Esophagus (tissue), 2 donors: Measurements from ENCODE around the gene RDH8. TPM values are rescaled to one million over a fixed set of nuclear protein-coding genes. Genes with fewer than 3 reads are reported as not detected.

Experiments used
- H3K27ac ChIP-seq, 2 donors: one replicate each; pipeline ENCODE4 v1.5.1; 2013; ENCODE audit warnings: low read depth in 2 of 2, mild to moderate bottlenecking in 2 of 2, inconsistent platforms in 1 of 2, low read length in 1 of 2, moderate library complexity in 1 of 2
- H3K27me3 ChIP-seq, 2 donors: one replicate each; pipeline ENCODE4 v1.6.1; 2013; ENCODE audit warnings: low read length in 2 of 2, control low read depth in 1 of 2, mild to moderate bottlenecking in 1 of 2; ENCODE audit not compliant: insufficient read depth in 2 of 2, control insufficient read depth in 1 of 2
- H3K36me3 ChIP-seq, 2 donors: one replicate each; pipeline ENCODE4 v1.6.1; 2013; ENCODE audit warnings: low read length in 1 of 2; ENCODE audit not compliant: control insufficient read depth in 2 of 2, insufficient read depth in 2 of 2
- H3K4me1 ChIP-seq, 2 donors: one replicate each; pipeline ENCODE4 v1.6.1; 2013; ENCODE audit warnings: low read length in 1 of 2; ENCODE audit not compliant: control insufficient read depth in 2 of 2, insufficient read depth in 2 of 2
- H3K4me3 ChIP-seq, 2 donors: one replicate each; pipeline ENCODE4 v1.5.1; 2013; ENCODE audit warnings: low read length in 2 of 2, mild to moderate bottlenecking in 2 of 2, low read depth in 1 of 2, moderate library complexity in 1 of 2
- H3K9me3 ChIP-seq, 2 donors: one replicate each; pipeline ENCODE4 v1.6.1; 2013; ENCODE audit warnings: mild to moderate bottlenecking in 2 of 2, low read depth in 1 of 2, low read length in 1 of 2, moderate library complexity in 1 of 2; ENCODE audit not compliant: control insufficient read depth in 2 of 2, insufficient read depth in 1 of 2
- WGBS, 2 donors: extraction: QIAGEN DNeasy Blood & Tissue Kit; methylation state at CpG; one replicate each; pipeline ENCODE4 v1.1.7; 2013; 5-methylcytosine and 5-hydroxymethylcytosine counted together
- polyA plus RNA-seq, 2 donors: library from polyadenylated mRNA; stranded (reverse); fragments of 200-250 nt; gene quantifications; one replicate each; pipeline ENCODE4 v1.2.3, GENCODE V29; 2013
- donor health status: healthy with polysubstance abuse.
- donor health status: Bipolar disorder and iron deficiency.

RDH8 gene
- polyA plus RNA-seq, 2 donors = not detected

- H3K27ac ChIP-seq = no peak overlapping the region
- no peaks in the 10 kb centered on the region for H3K27me3 ChIP-seq
- no peaks in the 10 kb centered on the region for H3K4me1 ChIP-seq
- WGBS, 2 donors = 81 to 88% methylated on average over 8 of the region's 8 CpGs
- H3K9me3 ChIP-seq = no peaks in the 10 kb centered on the region
- no peak overlapping the region for H3K4me3 ChIP-seq
- no peaks in the 10 kb centered on the region for H3K36me3 ChIP-seq
These were observed 31.6 kb upstream of the RDH8 start for GRCh38 chr19:9981406-9982260.

DNA sequence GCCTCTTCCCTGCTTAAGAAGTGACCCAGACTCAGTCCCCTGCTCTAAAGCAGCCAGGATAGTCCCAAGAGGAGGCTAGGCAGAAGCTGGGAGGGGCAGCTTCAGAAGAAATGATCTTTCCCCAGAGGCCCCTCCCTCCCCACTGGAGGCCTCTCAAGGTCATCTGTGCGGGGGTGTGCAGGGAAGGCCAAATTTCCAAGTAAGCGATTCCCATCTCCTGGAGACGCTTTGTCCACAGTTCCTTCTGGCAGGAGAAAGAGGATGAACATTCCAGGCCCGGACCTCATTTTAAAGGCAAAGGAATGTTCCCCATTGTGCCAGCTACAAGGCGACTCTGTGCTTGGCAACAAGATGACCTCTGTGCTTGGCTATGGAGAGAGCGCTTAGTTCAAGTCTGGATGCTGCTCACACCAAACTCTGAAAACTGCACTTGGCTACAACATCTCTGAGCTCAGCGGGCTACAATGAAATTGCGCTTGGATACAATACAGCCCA lies 26.4 kb upstream of the RDH8 start:
- H3K36me3 ChIP-seq = peaks cover 0 to 3% of the 10 kb centered on the region in 2 donors
- H3K4me3 ChIP-seq = no peak overlapping the region
- WGBS, 2 donors = 53 to 54% methylated on average over 8 of the region's 8 CpGs
- no peaks in the 10 kb centered on the region for H3K27me3 ChIP-seq
- no peak overlapping the region for H3K27ac ChIP-seq
- H3K9me3 ChIP-seq = no peaks in the 10 kb centered on the region
- no peaks in the 10 kb centered on the region for H3K4me1 ChIP-seq

DNA sequence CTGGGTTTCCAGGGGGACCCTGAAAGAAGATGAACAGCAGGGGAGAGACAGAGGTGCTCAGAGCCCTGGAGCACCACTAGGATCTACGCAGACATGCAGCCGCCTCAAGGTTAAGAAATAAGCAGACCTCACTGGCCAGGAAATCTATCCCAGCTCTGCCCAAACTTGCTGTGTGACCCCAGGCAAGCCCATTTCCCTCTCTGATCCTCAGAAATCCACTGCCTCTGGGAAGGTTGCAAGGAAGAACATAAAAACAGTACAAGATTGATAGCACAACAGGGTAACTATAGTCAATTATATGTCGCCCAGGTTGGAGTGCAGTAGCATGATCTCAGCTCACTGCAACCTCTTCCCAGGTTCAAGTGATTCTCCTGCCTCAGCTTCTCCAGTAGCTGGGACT lies 23.8 kb upstream of the RDH8 start:
- H3K27me3 ChIP-seq = no peaks in the 10 kb centered on the region
- H3K4me3 ChIP-seq = no peak overlapping the region
- H3K4me1 ChIP-seq = no peaks in the 10 kb centered on the region
- H3K27ac ChIP-seq = no peak overlapping the region
- 87 to 91% methylated on average over 3 of the region's 3 CpGs for WGBS, 2 donors
- H3K9me3 ChIP-seq = no peaks in the 10 kb centered on the region
- H3K36me3 ChIP-seq = peaks cover 5% of the 10 kb centered on the region in 2 donors

- no peak overlapping the region for H3K27ac ChIP-seq
- no peaks in the 10 kb centered on the region for H3K9me3 ChIP-seq
- no peaks in the 10 kb centered on the region for H3K4me1 ChIP-seq
- no peak overlapping the region for H3K4me3 ChIP-seq
- H3K36me3 ChIP-seq = peaks cover 5 to 8% of the 10 kb centered on the region in 2 donors
- 66 to 77% methylated on average over 11 of the region's 11 CpGs for WGBS, 2 donors
- H3K27me3 ChIP-seq = no peaks in the 10 kb centered on the region
These were observed 21.7 kb upstream of the RDH8 start for GRCh38 chr19:9991425-9992191.

DNA sequence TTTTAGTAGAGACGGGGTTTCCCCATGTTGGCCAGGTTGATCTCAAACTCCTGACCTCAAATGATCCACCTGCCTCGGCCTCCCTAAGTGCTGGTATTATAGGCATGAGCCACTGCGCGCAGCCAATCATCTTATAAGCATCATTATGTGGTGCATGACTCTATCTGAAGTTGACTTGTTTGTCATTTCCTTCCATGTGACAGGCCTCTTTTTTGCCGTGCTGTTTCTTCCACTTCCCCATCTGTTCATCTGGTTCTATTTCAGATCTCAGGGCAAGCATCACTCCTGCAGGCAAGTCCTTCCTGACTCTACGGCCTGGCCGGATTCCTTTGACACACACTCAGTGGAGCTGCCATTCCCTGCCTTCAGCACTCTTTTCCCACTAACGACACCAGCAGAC lies 18.2 kb upstream of the RDH8 start:
- Histone ChIP-seq H3K4me3 (no peak overlapping the region), H3K36me3 (peaks cover 5 to 8% of the 10 kb centered on the region in 2 donors), H3K4me1 (no peaks in the 10 kb centered on the region), H3K9me3 (no peaks in the 10 kb centered on the region), H3K27me3 (no peaks in the 10 kb centered on the region), H3K27ac (no peak overlapping the region)
- WGBS, 2 donors = 79 to 80% methylated on average over 8 of the region's 8 CpGs

GRCh38 chr19:9995999-9996398 lies 17.3 kb upstream of the RDH8 start:
- no peak overlapping the region for H3K4me3 ChIP-seq
- H3K27ac ChIP-seq = no peak overlapping the region
- no peaks in the 10 kb centered on the region for H3K9me3 ChIP-seq
- H3K36me3 ChIP-seq = peaks cover 5 to 8% of the 10 kb centered on the region in 2 donors
- no peaks in the 10 kb centered on the region for H3K4me1 ChIP-seq
- H3K27me3 ChIP-seq = no peaks in the 10 kb centered on the region
- WGBS, 2 donors = 66 to 78% methylated on average over 7 of the region's 7 CpGs

- Histone ChIP-seq H3K4me1 (no peaks in the 10 kb centered on the region), H3K4me3 (no peak overlapping the region), H3K27me3 (no peaks in the 10 kb centered on the region), H3K27ac (no peak overlapping the region), H3K36me3 (peaks cover 4 to 8% of the 10 kb centered on the region in 2 donors), H3K9me3 (no peaks in the 10 kb centered on the region)
- WGBS, 2 donors = 75 to 80% methylated on average over 5 of the region's 5 CpGs
These were observed 16.7 kb upstream of the RDH8 start for GRCh38 chr19:9996541-9996940.

DNA sequence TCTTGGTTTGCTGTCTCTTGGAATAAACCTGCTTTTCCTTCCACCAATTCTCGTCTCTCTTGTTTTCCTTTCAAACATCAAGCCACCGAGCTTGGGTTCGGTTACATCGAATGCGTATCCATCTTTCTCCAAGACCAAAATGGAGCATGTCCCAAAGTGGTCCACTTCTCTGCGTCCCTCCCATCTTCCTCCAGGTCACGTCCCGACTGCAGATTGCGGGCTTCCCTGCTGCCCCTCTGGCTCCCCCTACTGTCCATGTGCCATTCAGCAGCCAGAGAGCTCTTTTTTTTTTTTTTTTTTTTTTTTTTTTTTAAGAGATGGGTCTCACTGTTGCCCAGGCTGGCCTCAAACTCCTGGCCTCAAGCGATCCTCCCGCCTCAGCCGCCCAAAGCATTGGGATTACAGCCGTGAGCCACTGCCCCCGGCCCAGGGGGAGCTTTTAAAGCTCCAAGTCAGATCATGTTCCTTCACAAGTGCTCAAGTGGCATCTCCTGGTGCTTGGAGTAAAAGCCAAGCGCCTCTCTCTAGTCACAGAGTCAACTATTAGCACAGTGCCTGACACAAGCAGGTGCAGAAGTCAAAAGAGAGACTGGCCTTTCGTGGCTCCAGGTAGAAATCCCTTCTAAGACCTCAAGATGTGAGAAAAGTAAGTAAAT lies 13.0 kb upstream of the RDH8 start:
- Histone ChIP-seq H3K27me3 (no peaks in the 10 kb centered on the region), H3K36me3 (peaks cover 2 to 3% of the 10 kb centered on the region in 2 donors), H3K4me1 (peaks cover 0 to 2% of the 10 kb centered on the region in 2 donors), H3K27ac (no peak overlapping the region), H3K4me3 (no peak overlapping the region), H3K9me3 (no peaks in the 10 kb centered on the region)
- 10 to 13% methylated on average over 16 of the region's 16 CpGs for WGBS, 2 donors

GRCh38 chr19:10001899-10002298 lies 11.4 kb upstream of the RDH8 start:
- Histone ChIP-seq H3K27ac (no peak overlapping the region), H3K27me3 (no peaks in the 10 kb centered on the region), H3K9me3 (no peaks in the 10 kb centered on the region), H3K4me1 (peaks cover 0 to 2% of the 10 kb centered on the region in 2 donors), H3K36me3 (peaks cover 0 to 2% of the 10 kb centered on the region in 2 donors), H3K4me3 (no peak overlapping the region)
- 60 to 62% methylated on average over 6 of the region's 6 CpGs for WGBS, 2 donors
